Progenitor cell of endocrine pancreas (in vitro differentiated cells): Measurements from ENCODE around the gene CTLA4. TPM values are rescaled to one million over a fixed set of nuclear protein-coding genes. Genes with fewer than 3 reads are reported as not detected.

Experiments used
- DNase-seq: peaks from one replicate; pipeline ENCODE4 v3.0.0; 2021; ENCODE audit warnings: low spot score; ENCODE audit not compliant: unreplicated experiment
- H3K27ac Mint-ChIP-seq: 2 replicates; pipeline ENCODE4 v1.8.0; 2021; ENCODE audit warnings: mild to moderate bottlenecking, moderate library complexity, mixed read lengths
- H3K27me3 Mint-ChIP-seq: 2 replicates; pipeline ENCODE4 v1.8.0; 2021; ENCODE audit warnings: mixed read lengths
- H3K36me3 Mint-ChIP-seq: 2 replicates; pipeline ENCODE4 v1.8.0; 2022; ENCODE audit warnings: mixed read lengths; ENCODE audit not compliant: insufficient read depth
- H3K4me1 Mint-ChIP-seq: 2 replicates; pipeline ENCODE4 v1.8.0; 2021; ENCODE audit warnings: low read depth, mixed read lengths
- H3K4me3 Mint-ChIP-seq: 2 replicates; pipeline ENCODE4 v1.8.0; 2021; ENCODE audit warnings: low read depth, mild to moderate bottlenecking, moderate library complexity, mixed read lengths
- H3K9me3 Mint-ChIP-seq: 2 replicates; pipeline ENCODE4 v1.8.0; 2021; ENCODE audit warnings: low read depth, mixed read lengths
- CTCF ChIP-seq: fragments of 200-600 bp; sonication (generic); IDR thresholded peaks from one replicate; pipeline ENCODE4 v1.5.0; 2021; ENCODE audit warnings: antibody characterized with exemption, mild to moderate bottlenecking; ENCODE audit not compliant: unreplicated experiment
- total RNA-seq: library from RNA; stranded (reverse); gene quantifications from 2 replicates; pipeline ENCODE4 v1.2.1, GENCODE V29; 2021

The CTLA4 gene
- total RNA-seq, 1 donor from 2014 or later = not detected

- peaks cover 5% of the 10 kb centered on the region for H3K27me3 Mint-ChIP-seq
- H3K36me3 Mint-ChIP-seq = no peaks in the 10 kb centered on the region
- no peak for DNase-seq
- no peaks in the 10 kb centered on the region for H3K4me1 Mint-ChIP-seq
- no peak overlapping the region for H3K27ac Mint-ChIP-seq
- no peaks in the 10 kb centered on the region for H3K9me3 Mint-ChIP-seq
- H3K4me3 Mint-ChIP-seq = no peak overlapping the region
- TF ChIP-seq CTCF = no peak
These were observed 12.3 kb upstream of the CTLA4 start for GRCh38 chr2:203855274-203855673.

DNA sequence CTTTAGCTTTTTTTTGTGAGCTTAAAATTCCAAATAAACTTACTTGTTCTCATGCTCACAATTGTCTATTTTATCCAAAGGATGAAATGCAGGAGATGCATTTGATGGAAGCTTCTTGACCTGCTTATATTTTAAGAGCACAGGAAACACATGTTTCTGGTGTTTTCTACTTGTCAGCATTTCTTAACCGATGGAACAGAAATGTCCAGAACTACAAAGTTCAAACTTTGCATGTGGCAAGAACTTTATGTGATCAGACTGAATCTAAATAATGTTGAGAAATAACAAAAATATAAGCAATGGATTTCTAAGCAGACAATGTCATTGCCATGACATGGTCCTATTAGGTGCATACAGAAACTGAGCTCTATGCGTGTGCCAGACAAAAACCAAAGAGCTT is 9.9 kb upstream of the CTLA4 start:
- no peak overlapping the region for H3K27ac Mint-ChIP-seq
- no peaks in the 10 kb centered on the region for H3K36me3 Mint-ChIP-seq
- no peaks in the 10 kb centered on the region for H3K9me3 Mint-ChIP-seq
- no peak for DNase-seq
- H3K4me3 Mint-ChIP-seq = no peak overlapping the region
- peaks cover 5% of the 10 kb centered on the region for H3K27me3 Mint-ChIP-seq
- TF ChIP-seq CTCF = no peak
- H3K4me1 Mint-ChIP-seq = no peaks in the 10 kb centered on the region

GRCh38 chr2:203858176-203858575 is 9.4 kb upstream of the CTLA4 start:
- Mint-ChIP-seq H3K36me3 (no peaks in the 10 kb centered on the region), H3K4me3 (no peak overlapping the region), H3K27ac (no peak overlapping the region), H3K4me1 (no peaks in the 10 kb centered on the region), H3K27me3 (peaks cover 5% of the 10 kb centered on the region), H3K9me3 (no peaks in the 10 kb centered on the region)
- TF ChIP-seq CTCF = no peak
- DNase-seq = no peak

DNA sequence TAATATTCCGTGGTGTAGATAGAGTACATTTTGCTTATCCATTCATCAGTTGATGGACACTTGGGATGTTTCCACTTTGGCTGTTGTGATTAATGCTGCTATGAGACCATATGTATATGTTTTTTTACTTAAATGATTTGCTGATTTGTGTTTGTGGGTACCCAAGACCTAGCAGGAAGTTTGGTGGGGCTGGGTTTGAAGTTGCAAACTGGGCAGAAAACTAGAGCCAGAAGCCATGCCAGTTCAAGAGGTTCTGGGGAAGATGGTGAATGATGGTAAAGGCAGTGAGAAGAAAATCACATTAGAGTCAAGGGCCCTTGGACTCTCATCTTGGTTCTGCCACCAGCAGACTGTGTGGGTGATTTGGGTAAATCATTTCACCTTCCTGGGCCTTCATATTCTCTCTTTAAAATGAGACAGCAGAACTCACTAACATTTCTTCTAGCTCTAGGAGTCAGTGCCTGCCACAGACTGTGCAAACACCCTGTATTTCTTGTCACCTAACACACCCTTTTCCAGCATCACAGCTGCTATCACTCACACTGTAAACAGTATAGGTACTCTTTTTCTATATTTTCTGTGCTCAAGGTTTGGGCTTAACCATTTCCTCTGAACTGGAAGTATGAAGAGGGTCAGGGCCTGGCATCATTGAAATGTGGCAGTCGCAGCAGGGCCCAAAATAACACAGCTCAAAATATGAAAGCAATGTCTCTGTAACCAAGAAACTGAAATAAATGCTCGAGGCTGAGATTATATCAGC is 8.4 kb upstream of the CTLA4 start:
- Mint-ChIP-seq H3K27ac (peak overlapping the region; percentile 49), H3K4me3 (no peak overlapping the region), H3K27me3 (peaks cover 3% of the 10 kb centered on the region), H3K4me1 (no peaks in the 10 kb centered on the region), H3K9me3 (peaks cover 5% of the 10 kb centered on the region), H3K36me3 (no peaks in the 10 kb centered on the region)
- TF ChIP-seq CTCF = no peak
- DNase-seq = no peak

DNA sequence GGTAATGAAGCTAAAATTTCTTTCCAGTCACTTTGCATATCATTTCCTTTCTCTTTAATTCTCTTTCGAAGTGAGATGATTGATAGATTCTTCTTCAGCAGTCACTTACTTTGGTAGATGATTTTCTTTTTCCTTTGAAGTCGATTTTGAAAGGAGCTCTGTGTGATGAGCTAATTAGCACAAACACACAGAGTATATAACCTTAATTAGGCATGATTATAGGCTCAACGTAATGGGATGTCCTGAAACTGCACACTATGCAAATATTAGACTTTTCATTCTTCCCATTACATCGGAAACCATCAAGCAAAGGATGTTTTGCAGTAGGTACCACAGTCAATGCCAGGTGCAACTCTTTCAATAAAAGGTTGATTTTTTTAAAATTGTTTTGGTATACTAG is 6.4 kb upstream of the CTLA4 start:
- TF ChIP-seq CTCF = no peak
- Mint-ChIP-seq H3K4me1 (no peaks in the 10 kb centered on the region), H3K27ac (no peak overlapping the region), H3K9me3 (peaks cover 8% of the 10 kb centered on the region), H3K36me3 (no peaks in the 10 kb centered on the region), H3K4me3 (no peak overlapping the region), H3K27me3 (peaks cover 4% of the 10 kb centered on the region)
- DNase-seq = no peak
